B cell (primary cell): ENCODE measurements around the gene GPHA2. TPM values are rescaled to one million over a fixed set of nuclear protein-coding genes. Genes with fewer than 3 reads are reported as not detected.

Experiments used
- ATAC-seq: fragments of 200-7000 bp; cut with Tn5 transposase; one replicate; pipeline ENCODE4 v1.10.0; 2021; ENCODE audit warnings: low read depth, mild to moderate bottlenecking, moderate number of reproducible peaks, moderate library complexity
- CTCF ChIA-PET: fragments of 350-600 bp; sonication (Branson Sonifier 250); formaldehyde crosslinking; loops from one replicate; lab custom pipeline; 2021; ENCODE audit warnings: antibody characterized with exemption, inconsistent platforms; lab: Charles Lee
- POLR2A ChIA-PET: fragments of 350-600 bp; sonication (Branson Sonifier 250); formaldehyde crosslinking; loops from one replicate; lab custom pipeline; 2021; ENCODE audit warnings: antibody characterized with exemption; lab: Charles Lee
- DNase-seq: peaks from one replicate; pipeline ENCODE4 v3.0.0; 2013
- H2AFZ ChIP-seq: 2 replicates; pipeline ENCODE4 v1.6.1; 2012; ENCODE audit warnings: mild to moderate bottlenecking, low read depth, low read length; ENCODE audit not compliant: insufficient read depth, poor library complexity, severe bottlenecking
- H3K27ac ChIP-seq, 2 donors: 1 replicate in 1 of 2; 2 replicates in 1 of 2; pipeline ENCODE4 v1.5.1; 2012 to 2013; ENCODE audit warnings: low read length in 2 of 2, mild to moderate bottlenecking in 2 of 2, moderate library complexity in 1 of 2
- H3K27me3 ChIP-seq, 4 experiments: fragments of 200-600 bp in 1 of 4; sonication (generic) in 1 of 4; replicated peaks in 1 of 4; 1 replicate in 2 of 4; 2 replicates in 2 of 4; pipeline versions ENCODE4 v1.6.1 to v1.7.0; 2013 to 2016; ENCODE audit warnings: low read length in 3 of 4, mild to moderate bottlenecking in 2 of 4, mixed read lengths in 1 of 4, moderate library complexity in 1 of 4; ENCODE audit not compliant: insufficient read depth in 4 of 4, control insufficient read depth in 3 of 4; ENCODE audit errors: control extremely low read depth in 1 of 4
- H3K36me3 ChIP-seq, 2 experiments: replicated peaks in 1 of 2; 1 replicate in 1 of 2; 2 replicates in 1 of 2; pipeline versions ENCODE4 v1.6.1 to v1.7.1; 2013; ENCODE audit warnings: low read length in 1 of 2; ENCODE audit not compliant: insufficient read depth in 2 of 2, control insufficient read depth in 1 of 2; ENCODE audit errors: control extremely low read depth in 1 of 2, extremely low read depth in 1 of 2
- H3K4me1 ChIP-seq, 2 donors: fragments of 200-600 bp in 1 of 2; sonication (generic) in 1 of 2; 1 replicate in 1 of 2; 2 replicates in 1 of 2; pipeline versions ENCODE4 v1.5.1 to v1.6.1; 2013 to 2017; ENCODE audit warnings: low read length in 2 of 2; ENCODE audit not compliant: control insufficient read depth in 2 of 2, insufficient read depth in 2 of 2
- H3K4me2 ChIP-seq: replicated peaks from 2 replicates; pipeline ENCODE3; 2012; ENCODE audit warnings: mild to moderate bottlenecking, low read depth, low read length; ENCODE audit not compliant: poor library complexity, severe bottlenecking
- H3K4me3 ChIP-seq, 5 experiments: fragments of 200-600 bp in 1 of 5; sonication (generic) in 1 of 5; 1 replicate in 3 of 5; 2 replicates in 2 of 5; pipeline versions ENCODE4 v1.5.1 to v1.7.0; 2011 to 2016; ENCODE audit warnings: low read length in 4 of 5, mild to moderate bottlenecking in 4 of 5, low read depth in 2 of 5, control low read depth in 1 of 5, moderate library complexity in 1 of 5; ENCODE audit not compliant: insufficient read depth in 1 of 5; ENCODE audit errors: control extremely low read depth in 1 of 5, extremely low read depth in 1 of 5
- H3K79me2 ChIP-seq: fragments of 200-600 bp; sonication (generic); one replicate; pipeline ENCODE4 v1.6.0; 2016; ENCODE audit warnings: low read length; ENCODE audit not compliant: control insufficient read depth, insufficient read depth
- H3K9ac ChIP-seq: fragments of 200-600 bp; sonication (generic); 2 replicates; pipeline ENCODE4 v1.6.1; 2017; ENCODE audit warnings: mild to moderate bottlenecking, low read length, moderate library complexity
- H3K9me3 ChIP-seq, 3 donors: one replicate each; pipeline versions ENCODE4 v1.6.1 to v1.7.1; 2013; ENCODE audit warnings: low read length in 2 of 3; ENCODE audit not compliant: control insufficient read depth in 2 of 3, insufficient read depth in 1 of 3; ENCODE audit errors: control extremely low read depth in 1 of 3
- H4K20me1 ChIP-seq: 2 replicates; pipeline ENCODE4 v1.6.0; 2012; ENCODE audit warnings: mild to moderate bottlenecking, low read length; ENCODE audit not compliant: insufficient read depth, control insufficient read depth, poor library complexity, severe bottlenecking
- H3K27ac Mint-ChIP-seq: one replicate; pipeline ENCODE4 v1.8.0; 2021; ENCODE audit warnings: mixed read lengths
- H3K27me3 Mint-ChIP-seq: one replicate; pipeline ENCODE4 v1.8.0; 2021; ENCODE audit warnings: mixed read lengths
- H3K4me1 Mint-ChIP-seq: one replicate; pipeline ENCODE4 v1.8.0; 2021; ENCODE audit warnings: mixed read lengths
- H3K4me3 Mint-ChIP-seq: one replicate; pipeline ENCODE4 v1.8.0; 2021; ENCODE audit warnings: mixed read lengths
- H3K9me3 Mint-ChIP-seq: one replicate; pipeline ENCODE4 v1.8.0; 2022; ENCODE audit warnings: mixed read lengths; ENCODE audit not compliant: insufficient read depth
- CTCF ChIP-seq: fragments of 200-600 bp; IDR thresholded peaks from one replicate; pipeline ENCODE4 v1.8.0; 2022; ENCODE audit warnings: antibody characterized with exemption, mild to moderate bottlenecking
- EZH2 ChIP-seq: IDR thresholded peaks from 2 replicates; pipeline ENCODE4 v1.6.1; 2012; ENCODE audit warnings: borderline replicate concordance, low read depth, mild to moderate bottlenecking, moderate library complexity, low read length; ENCODE audit not compliant: insufficient read depth, poor library complexity, severe bottlenecking
- WGBS: methylation state at CpG from one replicate; pipeline ENCODE4 v1.1.5; 2013; ENCODE audit warnings: missing lambda C conversion rate; ENCODE audit not compliant: insufficient coverage; 5-methylcytosine and 5-hydroxymethylcytosine counted together
- intact Hi-C: fragments of 100-400 bp; cut with micrococcal nuclease; formaldehyde crosslinking; loops from one replicate; pipeline ENCODE4 v1.10.0; 2022
- polyA plus RNA-seq: library from polyadenylated mRNA; depleted of rRNA; stranded (reverse); fragments of >200 nt; gene quantifications from 2 replicates; pipeline ENCODE4 v1.2.3, GENCODE V29; 2012
- total RNA-seq, 2 donors: library from RNA; stranded (reverse); fragments of 120-200 nt in 1 of 2; gene quantifications; 1 replicate in 1 of 2; 2 replicates in 1 of 2; pipeline versions ENCODE4 v1.2.3 to v1.2.4, GENCODE V29; 2013 to 2022

GPHA2 gene
- total and polyA plus RNA-seq, 2 donors (not counting 1 experiment from before 2014, with no cell fraction given): 0.39 to 2.8 TPM

GRCh38 chr11:64967375-64967774, 31.7 kb upstream of the GPHA2 start:
- ChIA-PET POLR2A (interaction anchor here (0.6 kb wide), 1 partner anchor 11 kb away, joined by 3 read pairs; no protein-coding TSS in a partner anchor), CTCF (no interaction called here)
- WGBS: 74% methylated on average over 3 of the region's 3 CpGs
- Histone ChIP-seq H3K27me3 (peaks cover 0 to 3% (median 1%) of the 10 kb centered on the region in 4 experiments), H3K79me2 (no peaks in the 10 kb centered on the region), H3K4me2 (no peak overlapping the region), H3K36me3 (no peaks in the 10 kb centered on the region), H3K4me3 (no peak overlapping the region), H3K4me1 (peaks cover 15 to 19% of the 10 kb centered on the region in 2 donors), H4K20me1 (no peaks in the 10 kb centered on the region), H2AFZ (no peak overlapping the region), H3K9ac (no peak overlapping the region), H3K9me3 (no peaks in the 10 kb centered on the region), H3K27ac (no peak overlapping the region)
- H3K4me3 Mint-ChIP-seq: no peak overlapping the region
- TF ChIP-seq CTCF (no peak), EZH2 (no peak)
- H3K27ac Mint-ChIP-seq: no peak overlapping the region
- intact Hi-C loops: no loop called here
- no peak for ATAC-seq
- no peaks in the 10 kb centered on the region for H3K9me3 Mint-ChIP-seq
- H3K4me1 Mint-ChIP-seq: peaks cover 11% of the 10 kb centered on the region
- no peak for DNase-seq
- H3K27me3 Mint-ChIP-seq: peaks cover 3% of the 10 kb centered on the region

GRCh38 chr11:64963072-64963631, 27.5 kb upstream of the GPHA2 start:
- no peaks in the 10 kb centered on the region for H3K79me2 ChIP-seq
- DNase-seq (no peak), ATAC-seq (no peak)
- no peak overlapping the region for H3K4me3 ChIP-seq
- H4K20me1 ChIP-seq: no peaks in the 10 kb centered on the region
- CTCF ChIA-PET: no interaction called here
- no peak overlapping the region for H3K27ac Mint-ChIP-seq
- WGBS: 95% methylated on average over 2 of the region's 5 CpGs
- TF ChIP-seq EZH2: no peak
- no peak for TF ChIP-seq CTCF
- no peak overlapping the region for H2AFZ ChIP-seq
- H3K4me1 ChIP-seq: no peaks in the 10 kb centered on the region
- no peaks in the 10 kb centered on the region for H3K9me3 Mint-ChIP-seq
- H3K4me1 Mint-ChIP-seq: peaks cover 4% of the 10 kb centered on the region
- peaks cover 0 to 2% (median 0%) of the 10 kb centered on the region in 3 donors for H3K9me3 ChIP-seq
- H3K4me2 ChIP-seq: no peak overlapping the region
- no peak overlapping the region for H3K27ac ChIP-seq
- H3K36me3 ChIP-seq: no peaks in the 10 kb centered on the region
- H3K27me3 Mint-ChIP-seq: peaks cover 4% of the 10 kb centered on the region
- intact Hi-C loops: no loop called here
- POLR2A ChIA-PET: no interaction called here
- no peaks in the 10 kb centered on the region for H3K27me3 ChIP-seq
- no peak overlapping the region for H3K9ac ChIP-seq
- H3K4me3 Mint-ChIP-seq: no peak overlapping the region
